ENCODE measurements around the gene DEPDC1B. TPM values are rescaled to one million over a fixed set of nuclear protein-coding genes. Genes with fewer than 3 reads are reported as not detected.

Gene DEPDC1B
- total and polyA plus RNA-seq, 2 of the 8 experiments (the other 6 are each of a cell fraction or from before 2014, with no cell fraction given): 30.8 to 67.4 TPM

DNA sequence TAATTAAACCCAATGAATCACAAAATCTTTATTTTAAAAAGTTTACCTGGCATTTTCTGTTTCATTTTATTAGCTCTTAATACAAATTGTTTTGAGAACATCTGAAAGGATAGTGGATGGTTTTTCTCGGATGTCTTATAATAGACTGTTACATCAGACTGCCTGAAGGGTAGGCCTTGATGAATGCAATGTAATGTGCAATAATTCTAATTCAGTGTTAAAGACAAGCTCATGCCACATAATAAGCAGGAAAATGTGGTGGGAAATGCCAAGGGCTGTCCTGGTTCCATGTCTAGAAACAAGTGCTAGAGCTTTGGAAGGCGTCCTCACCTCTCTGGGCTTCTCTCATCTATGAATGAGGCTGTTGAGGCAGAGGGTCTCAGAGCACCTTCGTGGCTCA lies 148.1 kb downstream of the DEPDC1B start:
- Histone ChIP-seq H2AFZ (ENCODE audit: low read length) (no peak overlapping the region), H3K4me2 (ENCODE audit: insufficient read depth in 1 of 2, low read depth in 2 of 2, low read length in 2 of 2) (no peak overlapping the region), H2BK120ac (replicated peaks; ENCODE audit: low read depth, low read length) (no peak overlapping the region), H2BK20ac (ENCODE audit: low read length) (no peak overlapping the region), H2BK5ac (ENCODE audit: low read depth, low read length) (no peak overlapping the region), H3K56ac (replicated peaks; ENCODE audit: insufficient read length, low read depth, low read length) (no peak overlapping the region), H3K14ac (ENCODE audit: insufficient read length) (no peak overlapping the region), H3K36me3 (ENCODE audit: control insufficient read depth in 2 of 4, insufficient read depth in 4 of 4, low read length in 3 of 4) (no peaks in the 10 kb centered on the region), H3K4me1 (replicated peaks in 1 of 4; ENCODE audit: control insufficient read depth in 3 of 4, insufficient read depth in 4 of 4, low read length in 3 of 4) (no peaks in the 10 kb centered on the region), H3K27me3 (replicated peaks in 1 of 4; ENCODE audit: control insufficient read depth in 3 of 4, extremely low read depth in 1 of 4, insufficient read depth in 3 of 4, low read length in 3 of 4) (no peaks in the 10 kb centered on the region), H3K4ac (replicated peaks; ENCODE audit: insufficient read length, low read depth, low read length) (no peak overlapping the region), H3K23me2 (ENCODE audit: low read depth, low read length) (no peaks in the 10 kb centered on the region), H2BK12ac (ENCODE audit: low read depth, low read length) (no peak overlapping the region), H3K79me2 (ENCODE audit: control insufficient read depth in 1 of 2, insufficient read depth in 2 of 2, low read length in 2 of 2) (no peaks in the 10 kb centered on the region), H3K9me3 (ENCODE audit: insufficient read depth in 2 of 2, low read depth in 1 of 2, low read length in 1 of 2) (peaks cover 7 to 12% of the 10 kb centered on the region in 2 experiments), H3K79me1 (ENCODE audit: low read depth, low read length) (no peaks in the 10 kb centered on the region), H3K27ac (ENCODE audit: low read depth, low read length) (no peak overlapping the region), H3K18ac (ENCODE audit: extremely low read depth, low read length) (no peak overlapping the region), H4K20me1 (replicated peaks in 1 of 2; ENCODE audit: control insufficient read depth in 1 of 2, insufficient read depth in 2 of 2, low read length in 2 of 2) (no peaks in the 10 kb centered on the region), H3K23ac (ENCODE audit: insufficient read length) (no peak overlapping the region), H2AK5ac (ENCODE audit: low read depth, low read length) (no peak overlapping the region), H3K4me3 (ENCODE audit: extremely low read depth in 1 of 4, insufficient read depth in 2 of 4, low read depth in 3 of 4, low read length in 4 of 4) (no peak overlapping the region), H4K5ac (ENCODE audit: insufficient read length, low read depth, low read length) (no peak overlapping the region), H4K91ac (replicated peaks; ENCODE audit: insufficient read length, low read length) (no peak overlapping the region), H3K9ac (replicated peaks in 1 of 4; ENCODE audit: extremely low read depth in 1 of 4, low read depth in 3 of 4, low read length in 3 of 4) (no peak overlapping the region), H4K8ac (ENCODE audit: extremely low read depth, insufficient read depth, low read length) (no peak overlapping the region), H2BK15ac (ENCODE audit: low read length) (no peak overlapping the region)
- DNase-seq (ENCODE audit: low read depth in 1 of 2, low spot score in 2 of 2): no peak
- CTCF ChIA-PET (ENCODE audit: partially characterized antibody): interaction anchor here (1.7 kb wide), 1 partner anchor 11 kb away, joined by 4 read pairs; no protein-coding TSS in a partner anchor
- no peak for FAIRE-seq
- POLR2A ChIA-PET (ENCODE audit: partially characterized antibody): no interaction called here
- 89% methylated on average over 3 of the region's 3 CpGs; no CpG with 5 or more reads in 1 of the 2 experiments for WGBS, 2 experiments (ENCODE audit: extremely low coverage in 1 of 2, insufficient coverage in 1 of 2, insufficient read length in 1 of 2, insufficient replicate concordance in 2 of 2, low coverage in 1 of 2, low lambda C conversion rate in 2 of 2, missing lambda C conversion rate in 1 of 2)
- TF ChIP-seq POLR2AphosphoS5 (IDR thresholded peaks at IDR 0.05; ENCODE audit: low read depth, low read length) (no peak), SP4 (IDR thresholded peaks at IDR 0.05; ENCODE audit: low read length) (no peak), GTF2F1 (IDR thresholded peaks at IDR 0.05; ENCODE audit: borderline replicate concordance, low read depth, low read length) (no peak), KDM4A (IDR thresholded peaks at IDR 0.05; ENCODE audit: low read depth, low read length, severe bottlenecking) (no peak), EP300 (IDR thresholded peaks at IDR 0.05; ENCODE audit: borderline replicate concordance in 1 of 2, low read depth in 2 of 2, low read length in 2 of 2) (no peak), KDM5A (IDR thresholded peaks at IDR 0.05; ENCODE audit: low read length) (no peak), POLR2A (IDR thresholded peaks at IDR 0.05; ENCODE audit: control extremely low read depth in 1 of 2, low read depth in 2 of 2, low read length in 2 of 2) (no peak), PHF8 (conservative IDR thresholded peaks at IDR 0.05; ENCODE audit: low read depth, low read length) (no peak), GABPA (IDR thresholded peaks at IDR 0.05; ENCODE audit: borderline replicate concordance, insufficient read depth, low read length) (no peak), CTBP2 (IDR thresholded peaks at IDR 0.05; ENCODE audit: borderline replicate concordance, insufficient read depth, insufficient read length, low read length) (no peak), BACH1 (IDR thresholded peaks at IDR 0.05; ENCODE audit: low read length) (no peak), TCF12 (IDR thresholded peaks at IDR 0.05; ENCODE audit: low read depth, low read length) (no peak), RNF2 (IDR thresholded peaks at IDR 0.05; ENCODE audit: borderline replicate concordance, low read depth, low read length, missing control alignments, poor library complexity, severe bottlenecking) (no peak), CHD1 (IDR thresholded peaks at IDR 0.05; ENCODE audit: low read depth, low read length) (no peak)
- TF ChIP-seq, protein P1, sequence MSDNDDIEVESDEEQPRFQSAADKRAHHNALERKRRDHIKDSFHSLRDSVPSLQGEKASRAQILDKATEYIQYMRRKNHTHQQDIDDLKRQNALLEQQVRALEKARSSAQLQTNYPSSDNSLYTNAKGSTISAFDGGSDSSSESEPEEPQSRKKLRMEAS (IDR thresholded peaks at IDR 0.05): no peak

All from H1 (cell line).